COR-L47 (cell line): Measurements from ENCODE around the gene TRIM44.

Experiments
- DNase-seq: peaks from one replicate; lab custom pipeline; 2025; lab: John Stamatoyannopoulos, UW

TRIM44 gene

GRCh38 chr11:35717520-35717919 lies 54.9 kb downstream of the TRIM44 start:
- DNase-seq = no peak

GRCh38 chr11:35721651-35722282 lies 59.2 kb downstream of the TRIM44 start:
- DNase-seq = no peak

GRCh38 chr11:35722641-35723040 lies 60.1 kb downstream of the TRIM44 start:
- DNase-seq = no peak

- no peak for DNase-seq
Observed at GRCh38 chr11:35723493-35723892, 60.9 kb downstream of the TRIM44 start.

- DNase-seq = peak; percentile 32
Observed at GRCh38 chr11:35723913-35724312, 61.3 kb downstream of the TRIM44 start.

GRCh38 chr11:35725885-35726284 lies 63.3 kb downstream of the TRIM44 start:
- no peak for DNase-seq

- no peak for DNase-seq
Observed at GRCh38 chr11:35727140-35727539, 64.6 kb downstream of the TRIM44 start.

GRCh38 chr11:35730254-35730653 lies 67.7 kb downstream of the TRIM44 start:
- DNase-seq = no peak

GRCh38 chr11:35734669-35735410 lies 72.3 kb downstream of the TRIM44 start:
- DNase-seq = no peak

GRCh38 chr11:35735411-35735810 lies 72.8 kb downstream of the TRIM44 start:
- DNase-seq = no peak

GRCh38 chr11:35735903-35736302 lies 73.3 kb downstream of the TRIM44 start:
- no peak for DNase-seq

- no peak for DNase-seq
Observed at GRCh38 chr11:35736952-35737351, 74.4 kb downstream of the TRIM44 start.

GRCh38 chr11:35740061-35740799 lies 77.7 kb downstream of the TRIM44 start:
- DNase-seq = no peak

GRCh38 chr11:35742707-35743454 lies 80.3 kb downstream of the TRIM44 start:
- DNase-seq = no peak

GRCh38 chr11:35746356-35747153 lies 84.0 kb downstream of the TRIM44 start:
- no peak for DNase-seq

GRCh38 chr11:35747668-35748067 lies 85.1 kb downstream of the TRIM44 start:
- DNase-seq = peak; percentile 96

GRCh38 chr11:35748644-35749043 lies 86.1 kb downstream of the TRIM44 start:
- DNase-seq = no peak

- no peak for DNase-seq
Observed at GRCh38 chr11:35750315-35750714, 87.7 kb downstream of the TRIM44 start.

- no peak for DNase-seq
Observed at GRCh38 chr11:35750981-35751663, 88.5 kb downstream of the TRIM44 start.

- no peak for DNase-seq
Observed at GRCh38 chr11:35751664-35752061, 89.1 kb downstream of the TRIM44 start.

GRCh38 chr11:35752115-35752514 lies 89.5 kb downstream of the TRIM44 start:
- no peak for DNase-seq
